HepG2 (cell line): ENCODE results near the gene RBP5. TPM values are rescaled to one million over a fixed set of nuclear protein-coding genes. Genes with fewer than 3 reads are reported as not detected.

Experiments
- ATAC-seq: fragments of 200-7000 bp; cut with Tn5 transposase; 3 replicates; pipeline ENCODE4 v1.9.1; 2020; ENCODE audit warnings: mild to moderate bottlenecking, moderate library complexity
- BruUV-seq: library from RNA; stranded (reverse); fragments of 400-500 nt; replicated peaks from 2 replicates; lab custom pipeline; 2021; lab: Mats Ljungman, UMichigan
- CTCF ChIA-PET: fragments of 300-600 bp; formaldehyde crosslinking; extraction: SDS; loops from one replicate; lab custom pipeline; 2021; ENCODE audit warnings: low total read pairs, inconsistent platforms, low intra/inter-chr PET ratio; lab: Yijun Ruan, JAX
- POLR2A ChIA-PET: fragments of 350-600 bp; sonication (Branson Sonifier 250); formaldehyde crosslinking; loops from one replicate; lab custom pipeline; 2020; ENCODE audit warnings: antibody characterized with exemption, inconsistent platforms; lab: Yijun Ruan, JAX
- DNase-seq: peaks from one replicate; pipeline ENCODE4 v3.0.0-alpha.2; 2015; ENCODE audit warnings: low spot score
- FAIRE-seq: peaks from 3 replicates; lab custom pipeline; 2011; peaks lifted over from hg19 to GRCh38; lab: Jason Lieb, UNC
- H2AFZ ChIP-seq: one replicate; pipeline ENCODE4 v1.6.1; 2011; ENCODE audit warnings: low read length, inconsistent platforms
- H3K27ac ChIP-seq: fragments of 300-600 bp; 3 replicates; pipeline ENCODE4 v1.8.0; 2011; ENCODE audit warnings: mixed run types, mild to moderate bottlenecking, mixed read lengths, low read length, inconsistent platforms; ENCODE audit not compliant: insufficient read depth; ENCODE audit errors: extremely low read length
- H3K27me3 ChIP-seq, 2 experiments: fragments of 200-600 bp in 1 of 2; 2 replicates in 1 of 2; 3 replicates in 1 of 2; pipeline versions ENCODE4 v1.6.0 to v1.8.0; 2011; ENCODE audit warnings: low read length in 2 of 2, mild to moderate bottlenecking in 2 of 2, moderate library complexity in 2 of 2, inconsistent platforms in 1 of 2; ENCODE audit not compliant: insufficient read depth in 2 of 2, control insufficient read depth in 1 of 2
- H3K36me3 ChIP-seq, 2 experiments: fragments of 200-600 bp in 1 of 2; replicated peaks in 1 of 2; 2 replicates in 1 of 2; 3 replicates in 1 of 2; pipeline versions ENCODE4 v1.5.1 to v1.8.0; 2011; ENCODE audit warnings: low read length in 2 of 2, inconsistent platforms in 1 of 2; ENCODE audit not compliant: insufficient read depth in 2 of 2, control insufficient read depth in 1 of 2
- H3K4me1 ChIP-seq: 2 replicates; pipeline ENCODE4 v1.5.1; 2012; ENCODE audit warnings: low read length, inconsistent platforms; ENCODE audit not compliant: insufficient read depth
- H3K4me2 ChIP-seq: 2 replicates; pipeline ENCODE4 v1.6.0; 2011; ENCODE audit warnings: low read depth, low read length, inconsistent platforms
- H3K4me3 ChIP-seq, 3 experiments: fragments of 200-600 bp in 1 of 3; sonication (generic), shearing (Covaris generic) in 1 of 3; replicated peaks in 1 of 3; 2 replicates each; pipeline ENCODE4 v1.5.1; 2011 to 2016; ENCODE audit warnings: low read length in 3 of 3, inconsistent platforms in 2 of 3, low read depth in 2 of 3, mild to moderate bottlenecking in 2 of 3, control low read depth in 1 of 3, mixed read lengths in 1 of 3; ENCODE audit not compliant: insufficient read depth in 1 of 3
- H3K79me2 ChIP-seq: one replicate; pipeline ENCODE4 v1.6.1; 2011; ENCODE audit warnings: low read length, inconsistent platforms; ENCODE audit not compliant: insufficient read depth
- H3K9ac ChIP-seq: 2 replicates; pipeline ENCODE4 v1.6.0; 2011; ENCODE audit warnings: mild to moderate bottlenecking, low read depth, low read length, inconsistent platforms; ENCODE audit not compliant: insufficient read depth
- H3K9me3 ChIP-seq: 2 replicates; pipeline ENCODE4 v1.5.1; 2012; ENCODE audit warnings: mild to moderate bottlenecking, low read length
- H4K20me1 ChIP-seq: 2 replicates; pipeline ENCODE4 v1.6.0; 2011; ENCODE audit warnings: inconsistent platforms, mild to moderate bottlenecking, low read length, moderate library complexity; ENCODE audit not compliant: insufficient read depth
- ADNP ChIP-seq: sonication (generic); formaldehyde crosslinking; IDR thresholded peaks from 2 replicates; pipeline ENCODE4 v1.4.0; 2020; ENCODE audit warnings: missing genetic modification reagents
- CEBPB ChIP-seq: IDR thresholded peaks from 2 replicates; pipeline ENCODE4 v1.6.1; 2011; ENCODE audit warnings: low read depth, low read length, improper control_type of control experiment, borderline replicate concordance
- IRF9 ChIP-seq: sonication (generic); formaldehyde crosslinking; IDR thresholded peaks from 2 replicates; pipeline ENCODE4 v1.8.0; 2022; ENCODE audit warnings: missing genetic modification reagents, mild to moderate bottlenecking, borderline replicate concordance
- RFXAP ChIP-seq: sonication (generic); formaldehyde crosslinking; IDR thresholded peaks from 2 replicates; pipeline ENCODE4 v1.4.0; 2020; ENCODE audit warnings: missing genetic modification reagents, borderline replicate concordance
- TEAD3 ChIP-seq: optimal IDR thresholded peaks from 2 replicates; pipeline ENCODE3; 2016; ENCODE audit warnings: borderline replicate concordance
- ZNF224 ChIP-seq: sonication (generic); formaldehyde crosslinking; IDR thresholded peaks from 2 replicates; pipeline ENCODE4 v1.5.0; 2020; ENCODE audit warnings: mild to moderate bottlenecking, missing genetic modification reagents
- ZNF331 ChIP-seq: sonication (generic); formaldehyde crosslinking; IDR thresholded peaks from 2 replicates; pipeline ENCODE4 v1.4.0; 2020; ENCODE audit warnings: missing genetic modification reagents
- ZNF343 ChIP-seq: sonication (generic); formaldehyde crosslinking; IDR thresholded peaks from 2 replicates; pipeline ENCODE4 v1.4.0; 2020; ENCODE audit warnings: mild to moderate bottlenecking, missing genetic modification reagents
- ZNF616 ChIP-seq: sonication (generic); formaldehyde crosslinking; IDR thresholded peaks from 2 replicates; pipeline ENCODE4 v1.5.0; 2020; ENCODE audit warnings: low read depth, mild to moderate bottlenecking, missing genetic modification reagents
- ZUFSP ChIP-seq: sonication (generic); formaldehyde crosslinking; IDR thresholded peaks from 2 replicates; pipeline ENCODE4 v1.9.0; 2021; ENCODE audit warnings: missing genetic modification reagents, mild to moderate bottlenecking, borderline replicate concordance
- WGBS: methylation state at CpG from one replicate; pipeline ENCODE4 v1.1.6; 2017; ENCODE audit warnings: low lambda C conversion rate; 5-methylcytosine and 5-hydroxymethylcytosine counted together
- in situ Hi-C: cut with HindIII; loops from 2 replicates; pipeline ENCODE4 v1.10.0; 2017; ENCODE audit warnings: low pct_unique_long_range_greater_than_20kb; ENCODE audit not compliant: extremely low pct_ligation_motif_present
- intact Hi-C: fragments of 100-400 bp; cut with micrococcal nuclease; formaldehyde crosslinking; loops from one replicate; pipeline ENCODE4 v1.10.0; 2022; ENCODE audit not compliant: unreplicated experiment
- polyA plus RNA-seq, 8 experiments: library from polyadenylated mRNA; depleted of rRNA in 3 of 8; stranded (reverse) in 7 of 8; unstranded in 1 of 8; fragments of >200 nt; fragmentation: Illumina TruSeq in 4 of 8; extraction: Trizol in 4 of 8; gene quantifications; 2 replicates each; pipeline versions ENCODE4 v1.2.1 to v1.2.3, GENCODE V29; 2011 to 2016; ENCODE audit warnings: low read depth in 4 of 8, missing spikeins in 1 of 8, mixed read lengths in 1 of 8; ENCODE audit not compliant: insufficient read depth in 1 of 8
- total RNA-seq, 5 experiments: library from RNA; depleted of rRNA; stranded (reverse); fragments of >200 nt; fragmentation: Illumina TruSeq; extraction: Trizol; gene quantifications; 2 replicates each; pipeline ENCODE4 v1.2.3, GENCODE V29; 2016; ENCODE audit warnings: low read depth in 1 of 5

The RBP5 gene
- total and polyA plus RNA-seq, 2 of the 13 experiments (the other 11 are each of a cell fraction or from before 2014, with no cell fraction given) = 13.8 to 19.8 TPM

DNA sequence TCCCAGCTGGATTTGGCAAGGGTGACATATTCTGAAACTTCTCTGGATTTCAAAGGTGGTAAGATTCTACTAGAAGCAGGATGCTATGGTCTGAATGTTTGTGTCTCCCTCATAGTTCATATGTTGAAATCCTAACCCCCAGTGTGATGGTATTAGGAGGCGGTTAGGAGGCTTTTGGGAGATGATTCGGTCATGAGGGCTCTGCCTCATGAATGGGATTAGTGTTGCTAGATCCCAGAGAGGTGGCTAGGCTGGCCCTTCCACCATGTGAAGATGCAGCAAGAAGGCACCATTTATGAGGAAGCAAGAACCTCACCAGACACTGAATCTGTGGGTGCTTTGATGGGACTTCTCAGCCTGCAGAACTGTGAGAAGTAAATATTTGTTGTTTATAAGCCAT, 49.8 kb upstream of the RBP5 start:
- H3K4me2 ChIP-seq = no peak overlapping the region
- no TSS peak for BruUV-seq
- intact Hi-C loops = no loop called here

GRCh38 chr12:7176595-7176994, 47.9 kb upstream of the RBP5 start:
- TF ChIP-seq ZNF224 (CRISPR knock-in tag) (no peak), RFXAP (no peak), ZNF616 (CRISPR knock-in tag) (no peak), CEBPB (peak; percentile 41; the same call in 1 of the 2 replicates), IRF9 (CRISPR knock-in tag) (no peak)
- no TSS peak for BruUV-seq
- Histone ChIP-seq H4K20me1 (no peaks in the 10 kb centered on the region), H3K4me1 (no peaks in the 10 kb centered on the region), H3K9me3 (peaks cover 11% of the 10 kb centered on the region), H3K4me3 (no peak overlapping the region), H3K36me3 (no peaks in the 10 kb centered on the region), H3K9ac (no peak overlapping the region), H3K27me3 (no peaks in the 10 kb centered on the region), H2AFZ (no peak overlapping the region), H3K79me2 (no peaks in the 10 kb centered on the region), H3K27ac (no peak overlapping the region), H3K4me2 (no peak overlapping the region)
- ATAC-seq = no peak
- ChIA-PET CTCF (no interaction called here), POLR2A (no interaction called here)
- WGBS = 0% methylated on average over 2 of the region's 2 CpGs
- intact Hi-C loops (no loop called here), in situ Hi-C loops (no loop called here)
- FAIRE-seq = no peak
- DNase-seq = no peak

More for the DNA sequence above, 49.8 kb upstream of the RBP5 start:
- Histone ChIP-seq H3K27ac (no peak overlapping the region), H3K27me3 (no peaks in the 10 kb centered on the region), H3K79me2 (no peaks in the 10 kb centered on the region), H2AFZ (no peak overlapping the region), H3K9ac (no peak overlapping the region), H3K4me3 (no peak overlapping the region), H3K36me3 (no peaks in the 10 kb centered on the region), H3K4me1 (no peaks in the 10 kb centered on the region), H3K9me3 (no peaks in the 10 kb centered on the region), H4K20me1 (no peaks in the 10 kb centered on the region)
- ChIA-PET CTCF (no interaction called here), POLR2A (no interaction called here)
- DNase-seq (no peak), ATAC-seq (no peak), FAIRE-seq (no peak)
- in situ Hi-C loops = no loop called here
- TF ChIP-seq ADNP (CRISPR knock-in tag) (no peak), TEAD3 (CRISPR knock-in tag) (no peak), ZUFSP (CRISPR knock-in tag) (no peak), ZNF343 (CRISPR knock-in tag) (no peak), ZNF331 (CRISPR knock-in tag) (no peak)
- WGBS = 0% methylated on average over 2 of the region's 2 CpGs
